ENCODE results near the gene CELSR2. TPM values are rescaled to one million over a fixed set of nuclear protein-coding genes. Genes with fewer than 3 reads are reported as not detected.

CELSR2 gene
- polyA plus RNA-seq, 3 donors, result 0.03 to 0.97 (median 0.04) TPM

GRCh38 chr1:109265741-109266330 lies 16.5 kb downstream of the CELSR2 start:
- 93% methylated on average over 10 of the region's 13 CpGs for WGBS (ENCODE audit: insufficient coverage)
- Mint-ChIP-seq H3K9me3 (peaks cover 0 to 3% (median 0%) of the 10 kb centered on the region in 7 donors), H3K36me3 (no peaks in the 10 kb centered on the region), H3K4me1 (peaks cover 6% of the 10 kb centered on the region), H3K27me3 (ENCODE audit: low read depth in 3 of 3) (peaks cover 1 to 8% (median 7%) of the 10 kb centered on the region in 3 donors), H3K27ac (no peak overlapping the region), H3K4me3 (no peak overlapping the region)
- Histone ChIP-seq H3K4me2 (replicated peaks; ENCODE audit: extremely low read depth, low read length, poor library complexity, severe bottlenecking) (no peak overlapping the region), H3K27me3 (ENCODE audit: control insufficient read depth in 2 of 2, insufficient read depth in 2 of 2, low read length in 2 of 2) (no peaks in the 10 kb centered on the region), H3K79me2 (ENCODE audit: insufficient read depth, low read length) (no peaks in the 10 kb centered on the region), H3K27ac (ENCODE audit: low read depth in 1 of 2, low read length in 2 of 2) (no peak overlapping the region), H3K4me3 (replicated peaks in 1 of 3; ENCODE audit: low read depth in 2 of 3, low read length in 3 of 3) (no peak overlapping the region), H2AFZ (ENCODE audit: insufficient read depth, low read depth, low read length, poor library complexity, severe bottlenecking) (no peak overlapping the region), H3K9me3 (replicated peaks in 1 of 2; ENCODE audit: control insufficient read depth in 1 of 2, insufficient read depth in 1 of 2, low read length in 2 of 2) (no peaks in the 10 kb centered on the region), H4K20me1 (ENCODE audit: insufficient read depth, low read length) (no peaks in the 10 kb centered on the region), H3K4me1 (ENCODE audit: control insufficient read depth in 1 of 2, insufficient read depth in 2 of 2, low read length in 2 of 2) (peaks cover 5 to 7% of the 10 kb centered on the region in 2 donors), H3K36me3 (replicated peaks in 1 of 2; ENCODE audit: control insufficient read depth in 1 of 2, insufficient read depth in 2 of 2, low read length in 2 of 2) (no peaks in the 10 kb centered on the region), H3K9ac (ENCODE audit: insufficient read depth, low read length, poor library complexity, severe bottlenecking) (no peak overlapping the region)
- intact Hi-C loops (cut with micrococcal nuclease), result loop anchor here in 1 of 2 donors (5.0 kb wide), 1 partner anchor 36 kb away; no protein-coding TSS in a partner anchor
- TF ChIP-seq, protein P1, sequence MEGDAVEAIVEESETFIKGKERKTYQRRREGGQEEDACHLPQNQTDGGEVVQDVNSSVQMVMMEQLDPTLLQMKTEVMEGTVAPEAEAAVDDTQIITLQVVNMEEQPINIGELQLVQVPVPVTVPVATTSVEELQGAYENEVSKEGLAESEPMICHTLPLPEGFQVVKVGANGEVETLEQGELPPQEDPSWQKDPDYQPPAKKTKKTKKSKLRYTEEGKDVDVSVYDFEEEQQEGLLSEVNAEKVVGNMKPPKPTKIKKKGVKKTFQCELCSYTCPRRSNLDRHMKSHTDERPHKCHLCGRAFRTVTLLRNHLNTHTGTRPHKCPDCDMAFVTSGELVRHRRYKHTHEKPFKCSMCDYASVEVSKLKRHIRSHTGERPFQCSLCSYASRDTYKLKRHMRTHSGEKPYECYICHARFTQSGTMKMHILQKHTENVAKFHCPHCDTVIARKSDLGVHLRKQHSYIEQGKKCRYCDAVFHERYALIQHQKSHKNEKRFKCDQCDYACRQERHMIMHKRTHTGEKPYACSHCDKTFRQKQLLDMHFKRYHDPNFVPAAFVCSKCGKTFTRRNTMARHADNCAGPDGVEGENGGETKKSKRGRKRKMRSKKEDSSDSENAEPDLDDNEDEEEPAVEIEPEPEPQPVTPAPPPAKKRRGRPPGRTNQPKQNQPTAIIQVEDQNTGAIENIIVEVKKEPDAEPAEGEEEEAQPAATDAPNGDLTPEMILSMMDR (IDR thresholded peaks at IDR 0.05), result no peak
- DNase-seq, result no peak

GRCh38 chr1:109266965-109267364 lies 17.6 kb downstream of the CELSR2 start:
- no peak for DNase-seq
- no peak overlapping the region for H3K4me2 ChIP-seq (replicated peaks; ENCODE audit: extremely low read depth, low read length, poor library complexity, severe bottlenecking)

More at GRCh38 chr1:109266965-109267364, 17.6 kb downstream of the CELSR2 start:
- Histone ChIP-seq H3K27me3 (ENCODE audit: control insufficient read depth in 2 of 2, insufficient read depth in 2 of 2, low read length in 2 of 2) (no peaks in the 10 kb centered on the region), H3K9me3 (replicated peaks in 1 of 2; ENCODE audit: control insufficient read depth in 1 of 2, insufficient read depth in 1 of 2, low read length in 2 of 2) (no peaks in the 10 kb centered on the region), H3K27ac (ENCODE audit: low read depth in 1 of 2, low read length in 2 of 2) (no peak overlapping the region), H4K20me1 (ENCODE audit: insufficient read depth, low read length) (no peaks in the 10 kb centered on the region), H3K36me3 (replicated peaks in 1 of 2; ENCODE audit: control insufficient read depth in 1 of 2, insufficient read depth in 2 of 2, low read length in 2 of 2) (no peaks in the 10 kb centered on the region), H2AFZ (ENCODE audit: insufficient read depth, low read depth, low read length, poor library complexity, severe bottlenecking) (no peak overlapping the region), H3K4me1 (ENCODE audit: control insufficient read depth in 1 of 2, insufficient read depth in 2 of 2, low read length in 2 of 2) (peaks cover 5 to 7% of the 10 kb centered on the region in 2 donors), H3K79me2 (ENCODE audit: insufficient read depth, low read length) (no peaks in the 10 kb centered on the region), H3K4me3 (replicated peaks in 1 of 3; ENCODE audit: low read depth in 2 of 3, low read length in 3 of 3) (no peak overlapping the region), H3K9ac (ENCODE audit: insufficient read depth, low read length, poor library complexity, severe bottlenecking) (no peak overlapping the region)
- H3K27ac Mint-ChIP-seq, result peak overlapping the region in 2 of 7 donors; percentile 62 to 77
- peaks cover 1 to 8% (median 7%) of the 10 kb centered on the region in 3 donors for H3K27me3 Mint-ChIP-seq (ENCODE audit: low read depth in 3 of 3)
- no peak overlapping the region for H3K4me3 Mint-ChIP-seq
- H3K36me3 Mint-ChIP-seq, result no peaks in the 10 kb centered on the region
- TF ChIP-seq, protein P1 (IDR thresholded peaks at IDR 0.05), result no peak
- intact Hi-C loops (cut with micrococcal nuclease), result loop anchor here in 1 of 2 donors (5.0 kb wide), 1 partner anchor 35 kb away; no protein-coding TSS in a partner anchor
- peaks cover 0 to 3% (median 0%) of the 10 kb centered on the region in 7 donors for H3K9me3 Mint-ChIP-seq
- 78% methylated on average over 11 of the region's 11 CpGs for WGBS (ENCODE audit: insufficient coverage)
- H3K4me1 Mint-ChIP-seq, result peaks cover 6% of the 10 kb centered on the region

Measured in CD14-positive monocyte (primary cell).